NCI-H2081 treated with DMSO at 0.1 percent for 48 hours (cell line): ENCODE data around the gene ACTN1.

ENCODE experiments used
- DNase-seq: peaks from one replicate; lab custom pipeline; 2025; lab: John Stamatoyannopoulos, UW

The ACTN1 gene

GRCh38 chr14:68888883-68889282 lies 90.2 kb downstream of the ACTN1 start:
- no peak for DNase-seq

- no peak for DNase-seq
Measured at GRCh38 chr14:68888025-68888850, 90.9 kb downstream of the ACTN1 start.

GRCh38 chr14:68886109-68886434 lies 93.0 kb downstream of the ACTN1 start:
- no peak for DNase-seq

- DNase-seq, result no peak
Measured at GRCh38 chr14:68885226-68886108, 93.6 kb downstream of the ACTN1 start.

GRCh38 chr14:68884031-68885030 lies 94.8 kb downstream of the ACTN1 start:
- DNase-seq, result no peak

GRCh38 chr14:68882235-68882634 lies 96.9 kb downstream of the ACTN1 start:
- DNase-seq, result no peak

- DNase-seq, result no peak
Measured at GRCh38 chr14:68881396-68881795, 97.7 kb downstream of the ACTN1 start.

GRCh38 chr14:68880581-68881105 lies 98.5 kb downstream of the ACTN1 start:
- no peak for DNase-seq

- no peak for DNase-seq
Measured at GRCh38 chr14:68879841-68880575, 99.1 kb downstream of the ACTN1 start.

- DNase-seq, result no peak
Measured at GRCh38 chr14:68879321-68879781, 99.8 kb downstream of the ACTN1 start.

GRCh38 chr14:68878908-68879307 lies 100.2 kb downstream of the ACTN1 start:
- DNase-seq, result no peak

GRCh38 chr14:68877993-68878575 lies 101.0 kb downstream of the ACTN1 start:
- DNase-seq, result no peak

- DNase-seq, result no peak
Measured at GRCh38 chr14:68876976-68877375, 102.1 kb downstream of the ACTN1 start.

- no peak for DNase-seq
Measured at GRCh38 chr14:68874746-68875155, 104.4 kb downstream of the ACTN1 start.

- no peak for DNase-seq
Measured at GRCh38 chr14:68873376-68873775, 105.7 kb downstream of the ACTN1 start.

GRCh38 chr14:68871392-68871791 lies 107.7 kb downstream of the ACTN1 start:
- DNase-seq, result no peak

GRCh38 chr14:68866991-68867533 lies 112.0 kb downstream of the ACTN1 start:
- no peak for DNase-seq

GRCh38 chr14:68865542-68865941 lies 113.6 kb downstream of the ACTN1 start:
- no peak for DNase-seq

- no peak for DNase-seq
Measured at GRCh38 chr14:68864361-68864750, 114.7 kb downstream of the ACTN1 start.
